ENCODE results near the gene ADRA2C. TPM values are rescaled to one million over a fixed set of nuclear protein-coding genes. Genes with fewer than 3 reads are reported as not detected.

The ADRA2C gene
- total and polyA plus RNA-seq, 4 donors, result 0.23 to 5.4 (median 1.9) TPM

DNA sequence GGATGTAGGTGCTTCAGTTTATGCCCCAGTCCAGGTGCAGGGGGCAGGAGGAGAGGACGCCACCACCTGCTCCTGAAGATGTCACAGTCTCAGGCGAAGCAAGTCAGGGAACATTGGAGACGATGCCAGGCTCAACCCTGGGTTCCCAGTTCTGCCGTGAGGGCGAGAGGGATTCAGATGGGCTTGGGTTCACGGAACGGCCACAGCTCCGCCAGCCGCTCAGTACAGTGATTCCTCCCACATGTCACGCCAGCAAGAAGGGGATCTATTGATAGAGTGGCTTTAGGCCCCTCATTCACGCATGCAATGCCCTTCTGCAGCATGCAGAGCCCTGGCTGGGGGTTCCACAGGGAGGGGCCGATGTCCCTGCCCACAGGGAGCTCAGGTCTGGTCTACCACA is 34.2 kb downstream of the ADRA2C start:
- TF ChIP-seq, protein P1, sequence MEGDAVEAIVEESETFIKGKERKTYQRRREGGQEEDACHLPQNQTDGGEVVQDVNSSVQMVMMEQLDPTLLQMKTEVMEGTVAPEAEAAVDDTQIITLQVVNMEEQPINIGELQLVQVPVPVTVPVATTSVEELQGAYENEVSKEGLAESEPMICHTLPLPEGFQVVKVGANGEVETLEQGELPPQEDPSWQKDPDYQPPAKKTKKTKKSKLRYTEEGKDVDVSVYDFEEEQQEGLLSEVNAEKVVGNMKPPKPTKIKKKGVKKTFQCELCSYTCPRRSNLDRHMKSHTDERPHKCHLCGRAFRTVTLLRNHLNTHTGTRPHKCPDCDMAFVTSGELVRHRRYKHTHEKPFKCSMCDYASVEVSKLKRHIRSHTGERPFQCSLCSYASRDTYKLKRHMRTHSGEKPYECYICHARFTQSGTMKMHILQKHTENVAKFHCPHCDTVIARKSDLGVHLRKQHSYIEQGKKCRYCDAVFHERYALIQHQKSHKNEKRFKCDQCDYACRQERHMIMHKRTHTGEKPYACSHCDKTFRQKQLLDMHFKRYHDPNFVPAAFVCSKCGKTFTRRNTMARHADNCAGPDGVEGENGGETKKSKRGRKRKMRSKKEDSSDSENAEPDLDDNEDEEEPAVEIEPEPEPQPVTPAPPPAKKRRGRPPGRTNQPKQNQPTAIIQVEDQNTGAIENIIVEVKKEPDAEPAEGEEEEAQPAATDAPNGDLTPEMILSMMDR (IDR thresholded peaks at IDR 0.05; ENCODE audit: control extremely low read depth, extremely low read depth), result no peak
- WGBS, 2 donors, result 72 to 92% methylated on average over 12 of the region's 12 CpGs
- ATAC-seq (ENCODE audit: insufficient read depth, low FRiP score) (no peak), DNase-seq (no peak)
- H3K27ac ChIP-seq (ENCODE audit: low read depth in 1 of 2, low read length in 1 of 2), result no peak overlapping the region
- H3K27me3 ChIP-seq (ENCODE audit: control insufficient read depth in 3 of 3, insufficient read depth in 3 of 3, low read length in 2 of 3), result peaks cover 0 to 8% (median 5%) of the 10 kb centered on the region in 3 donors
- H3K36me3 ChIP-seq (ENCODE audit: control insufficient read depth in 4 of 4, insufficient read depth in 4 of 4, low read length in 4 of 4), result no peaks in the 10 kb centered on the region
- H3K9me3 ChIP-seq (ENCODE audit: control insufficient read depth in 4 of 4, insufficient read depth in 3 of 4, low read length in 3 of 4), result peaks cover 0 to 14% (median 6%) of the 10 kb centered on the region in 4 donors
- H3K4me1 ChIP-seq (ENCODE audit: control insufficient read depth in 5 of 5, insufficient read depth in 5 of 5, low read length in 5 of 5), result no peaks in the 10 kb centered on the region
- no peak overlapping the region for H3K9ac ChIP-seq (ENCODE audit: insufficient read depth in 1 of 2, low read length in 2 of 2)
- no peak overlapping the region for H3K4me3 ChIP-seq

- H3K27me3 ChIP-seq (ENCODE audit: control insufficient read depth in 3 of 3, insufficient read depth in 3 of 3, low read length in 2 of 3), result peaks cover 0 to 9% (median 5%) of the 10 kb centered on the region in 3 donors
- no peak overlapping the region for H3K27ac ChIP-seq (ENCODE audit: low read depth in 1 of 2, low read length in 1 of 2)
- DNase-seq, result no peak
- WGBS, 2 donors, result 76 to 90% methylated on average over 8 of the region's 8 CpGs
- H3K9ac ChIP-seq (ENCODE audit: insufficient read depth in 1 of 2, low read length in 2 of 2), result no peak overlapping the region
- no peaks in the 10 kb centered on the region for H3K4me1 ChIP-seq (ENCODE audit: control insufficient read depth in 5 of 5, insufficient read depth in 5 of 5, low read length in 5 of 5)
- TF ChIP-seq, protein P1 (IDR thresholded peaks at IDR 0.05; ENCODE audit: control extremely low read depth, extremely low read depth), result no peak
- peaks cover 0 to 6% (median 3%) of the 10 kb centered on the region in 4 donors for H3K9me3 ChIP-seq (ENCODE audit: control insufficient read depth in 4 of 4, insufficient read depth in 3 of 4, low read length in 3 of 4)
- no peak overlapping the region for H3K4me3 ChIP-seq
- no peak for ATAC-seq (ENCODE audit: insufficient read depth, low FRiP score)
- no peaks in the 10 kb centered on the region for H3K36me3 ChIP-seq (ENCODE audit: control insufficient read depth in 4 of 4, insufficient read depth in 4 of 4, low read length in 4 of 4)
Observed at GRCh38 chr4:3801521-3801920, 35.3 kb downstream of the ADRA2C start.

- 72 to 79% methylated on average over 15 of the region's 15 CpGs for WGBS, 2 donors
- TF ChIP-seq, protein P1 (IDR thresholded peaks at IDR 0.05; ENCODE audit: control extremely low read depth, extremely low read depth), result no peak
- Histone ChIP-seq H3K4me1 (ENCODE audit: control insufficient read depth in 5 of 5, insufficient read depth in 5 of 5, low read length in 5 of 5) (no peaks in the 10 kb centered on the region), H3K4me3 (no peak overlapping the region), H3K9me3 (ENCODE audit: control insufficient read depth in 4 of 4, insufficient read depth in 3 of 4, low read length in 3 of 4) (peaks cover 0 to under 1% (median 0%) of the 10 kb centered on the region in 4 donors), H3K27me3 (ENCODE audit: control insufficient read depth in 3 of 3, insufficient read depth in 3 of 3, low read length in 2 of 3) (peaks cover 0 to 13% (median 5%) of the 10 kb centered on the region in 3 donors), H3K27ac (ENCODE audit: low read depth in 1 of 2, low read length in 1 of 2) (no peak overlapping the region), H3K9ac (ENCODE audit: insufficient read depth in 1 of 2, low read length in 2 of 2) (no peak overlapping the region), H3K36me3 (ENCODE audit: control insufficient read depth in 4 of 4, insufficient read depth in 4 of 4, low read length in 4 of 4) (no peaks in the 10 kb centered on the region)
- ATAC-seq (ENCODE audit: insufficient read depth, low FRiP score), result no peak
- DNase-seq, result no peak
Observed at GRCh38 chr4:3801931-3802550, 35.9 kb downstream of the ADRA2C start.
